HCT116 (cell line): ENCODE measurements around the gene YWHAQ. TPM values are rescaled to one million over a fixed set of nuclear protein-coding genes. Genes with fewer than 3 reads are reported as not detected.

Experiments
- ATAC-seq: fragments of 200-7000 bp; cut with Tn5 transposase; 2 replicates; pipeline ENCODE4 v1.9.1; 2020; ENCODE audit warnings: mild to moderate bottlenecking, moderate library complexity
- BruUV-seq: library from RNA; stranded (reverse); fragments of 400-500 nt; replicated peaks from 2 replicates; lab custom pipeline; 2021; lab: Mats Ljungman, UMichigan
- CTCF ChIA-PET: fragments of 300-600 bp; sonication (Branson Sonifier 250); formaldehyde crosslinking; loops from one replicate; lab custom pipeline; 2021; ENCODE audit warnings: antibody characterized with exemption; lab: Charles Lee
- POLR2A ChIA-PET: fragments of 300-600, 350-600 bp; sonication (Branson Sonifier 250); formaldehyde crosslinking; loops from one replicate; lab custom pipeline; 2021; ENCODE audit warnings: antibody characterized with exemption; lab: Charles Lee
- RAD21 ChIA-PET, 2 experiments: fragments of 300-600 bp; sonication (Branson Sonifier 250); formaldehyde crosslinking; loops; one replicate each; lab custom pipeline; 2023; ENCODE audit warnings: low total read pairs in 2 of 2; ENCODE audit not compliant: uncharacterized antibody in 2 of 2, unreplicated experiment in 2 of 2, low non-redundant PET in 1 of 2; lab: Charles Lee
- DNase-seq: peaks from one replicate; pipeline ENCODE4 v3.0.0-alpha.2; 2010; ENCODE audit warnings: low read depth, low spot score
- H2AFZ ChIP-seq: fragments of 200-600 bp; shearing (Covaris generic), sonication (generic); 2 replicates; pipeline ENCODE4 v1.6.1; 2017; ENCODE audit warnings: low read depth, mixed run types, mixed read lengths, antibody characterized with exemption, low read length; ENCODE audit not compliant: poor library complexity, severe bottlenecking
- H3K27ac ChIP-seq: 2 replicates; pipeline ENCODE4 v1.5.1; 2012; ENCODE audit warnings: low read depth, low read length
- H3K27me3 ChIP-seq: fragments of 200-600 bp; sonication (generic); 2 replicates; pipeline ENCODE4 v1.6.1; 2016; ENCODE audit warnings: mixed run types, low read length, mixed read lengths; ENCODE audit not compliant: insufficient read depth
- H3K36me3 ChIP-seq, 2 experiments: fragments of 200-500 bp in 1 of 2; fragments of 200-600 bp in 1 of 2; sonication (Bioruptor generic) in 1 of 2; sonication (generic) in 1 of 2; 2 replicates each; pipeline versions ENCODE4 v1.5.1 to v1.6.1; 2014 to 2016; ENCODE audit warnings: low read length in 2 of 2, inconsistent platforms in 1 of 2, mixed read lengths in 1 of 2, mixed run types in 1 of 2; ENCODE audit not compliant: insufficient read depth in 2 of 2, control insufficient read depth in 1 of 2
- H3K4me1 ChIP-seq, 2 experiments: fragments of 200-600 bp in 1 of 2; sonication (generic) in 1 of 2; 2 replicates each; pipeline versions ENCODE4 v1.5.1 to v1.6.1; 2012 to 2017; ENCODE audit warnings: low read length in 2 of 2, inconsistent platforms in 1 of 2, mild to moderate bottlenecking in 1 of 2, mixed read lengths in 1 of 2, mixed run types in 1 of 2, moderate library complexity in 1 of 2; ENCODE audit not compliant: insufficient read depth in 2 of 2, control insufficient read depth in 1 of 2
- H3K4me2 ChIP-seq: fragments of 200-600 bp; sonication (generic); 2 replicates; pipeline ENCODE4 v1.6.1; 2017; ENCODE audit warnings: mixed run types, low read length, mixed read lengths
- H3K4me3 ChIP-seq, 2 experiments: fragments of 200-600 bp in 1 of 2; sonication (generic) in 1 of 2; replicated peaks in 1 of 2; 2 replicates each; pipeline ENCODE4 v1.5.1; 2011 to 2016; ENCODE audit warnings: low read length in 2 of 2, control low read depth in 1 of 2, low read depth in 1 of 2, mild to moderate bottlenecking in 1 of 2, mixed read lengths in 1 of 2, mixed run types in 1 of 2
- H3K79me2 ChIP-seq: fragments of 200-600 bp; sonication (generic); 2 replicates; pipeline ENCODE4 v1.6.1; 2017; ENCODE audit warnings: mild to moderate bottlenecking, mixed run types, low read length, moderate library complexity, mixed read lengths; ENCODE audit not compliant: insufficient read depth
- H3K9ac ChIP-seq: fragments of 200-600 bp; sonication (generic); 2 replicates; pipeline ENCODE4 v1.6.1; 2016; ENCODE audit warnings: low read length, mixed read lengths
- H3K9me2 ChIP-seq: fragments of 200-600 bp; sonication (generic), shearing (Covaris generic); 2 replicates; pipeline ENCODE4 v1.6.1; 2017; ENCODE audit warnings: mixed run types, mild to moderate bottlenecking, moderate library complexity; ENCODE audit not compliant: insufficient read depth
- H3K9me3 ChIP-seq, 2 experiments: fragments of 200-500 bp in 1 of 2; fragments of 200-600 bp in 1 of 2; sonication (Bioruptor generic) in 1 of 2; sonication (generic) in 1 of 2; 2 replicates each; pipeline ENCODE4 v1.6.1; 2014 to 2017; ENCODE audit warnings: low read length in 2 of 2, mixed read lengths in 2 of 2, inconsistent platforms in 1 of 2, low read depth in 1 of 2, mild to moderate bottlenecking in 1 of 2, mixed run types in 1 of 2, moderate library complexity in 1 of 2; ENCODE audit not compliant: control insufficient read depth in 1 of 2, insufficient read depth in 1 of 2
- H4K20me1 ChIP-seq: fragments of 200-600 bp; sonication (generic), shearing (Covaris generic); 2 replicates; pipeline ENCODE4 v1.6.1; 2017; ENCODE audit warnings: mixed run types, mild to moderate bottlenecking, moderate library complexity; ENCODE audit not compliant: insufficient read depth
- EGR1 ChIP-seq: IDR thresholded peaks from 2 replicates; pipeline ENCODE4 v1.6.1; 2012; ENCODE audit warnings: low read depth
- ELF1 ChIP-seq: IDR thresholded peaks from 2 replicates; pipeline ENCODE4 v1.6.1; 2012; ENCODE audit warnings: low read depth, borderline replicate concordance
- FOSL1 ChIP-seq: IDR thresholded peaks from 2 replicates; pipeline ENCODE4 v1.6.1; 2012; ENCODE audit warnings: low read depth
- JUND ChIP-seq: IDR thresholded peaks from 2 replicates; pipeline ENCODE4 v1.6.1; 2012
- RAD21 ChIP-seq: IDR thresholded peaks from 2 replicates; pipeline ENCODE4 v1.6.1; 2012; ENCODE audit warnings: low read depth, mild to moderate bottlenecking
- REST ChIP-seq: IDR thresholded peaks from 2 replicates; pipeline ENCODE4 v1.6.1; 2012; ENCODE audit warnings: low read depth
- SIN3A ChIP-seq: IDR thresholded peaks from 2 replicates; pipeline ENCODE4 v1.6.1; 2012; ENCODE audit warnings: low read depth
- SP1 ChIP-seq: IDR thresholded peaks from 2 replicates; pipeline ENCODE4 v1.6.1; 2012; ENCODE audit warnings: low read depth
- ZFX ChIP-seq: fragments of 450-650 bp; IDR thresholded peaks from 2 replicates; pipeline ENCODE4 v1.6.1; 2017
- ZNF274 ChIP-seq: fragments of 200-500 bp; sonication (Bioruptor generic); IDR thresholded peaks from 2 replicates; pipeline ENCODE4 v1.6.1; 2014; ENCODE audit warnings: mild to moderate bottlenecking, low read depth, low read length, inconsistent platforms
- intact Hi-C: fragments of 100-400 bp; cut with micrococcal nuclease; formaldehyde crosslinking; loops from 2 replicates; pipeline ENCODE4 v1.10.0; 2022
- total RNA-seq: library from RNA; stranded (reverse); gene quantifications from one replicate; pipeline ENCODE4 v1.2.1, GENCODE V29; 2021; ENCODE audit not compliant: unreplicated experiment
- TF ChIP-seq, protein P1 (sequence below): IDR thresholded peaks from 2 replicates; pipeline ENCODE4 v1.6.1; 2012
- TF ChIP-seq, protein P2 (sequence below): IDR thresholded peaks from 2 replicates; pipeline ENCODE4 v1.6.1; 2011; ENCODE audit warnings: mild to moderate bottlenecking, low read length, moderate library complexity; ENCODE audit not compliant: insufficient replicate concordance; ENCODE audit errors: extremely low read depth

The YWHAQ gene
- total RNA-seq, 1 experiment from 2014 or later: 365 TPM

DNA sequence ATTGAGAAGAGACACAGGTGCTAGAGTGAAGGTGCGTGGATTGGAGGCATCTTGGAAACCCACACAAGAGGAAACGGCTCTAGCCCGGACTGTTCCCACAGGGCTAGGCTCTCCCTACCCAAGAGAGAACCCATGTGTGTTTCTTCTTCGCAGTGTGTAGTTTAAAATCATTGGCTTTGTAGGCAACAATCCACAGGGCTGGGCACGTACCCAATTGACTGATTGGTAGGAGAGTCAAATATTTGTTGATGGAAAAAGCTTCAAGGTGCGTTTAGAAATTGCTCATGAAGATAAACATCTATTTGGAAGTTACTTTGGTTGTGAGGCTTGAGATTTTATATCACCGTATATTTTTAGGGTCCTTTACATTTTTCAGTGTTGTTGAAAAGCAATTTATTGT is 13.2 kb upstream of the YWHAQ start:
- H3K4me3 ChIP-seq: no peak overlapping the region
- no peak overlapping the region for H2AFZ ChIP-seq
- intact Hi-C loops: no loop called here
- no peak for DNase-seq
- H3K9me3 ChIP-seq: no peaks in the 10 kb centered on the region
- H3K4me2 ChIP-seq: no peak overlapping the region
- H4K20me1 ChIP-seq: no peaks in the 10 kb centered on the region
- no peak for TF ChIP-seq SIN3A
- TF ChIP-seq REST: no peak
- TF ChIP-seq, protein P1, sequence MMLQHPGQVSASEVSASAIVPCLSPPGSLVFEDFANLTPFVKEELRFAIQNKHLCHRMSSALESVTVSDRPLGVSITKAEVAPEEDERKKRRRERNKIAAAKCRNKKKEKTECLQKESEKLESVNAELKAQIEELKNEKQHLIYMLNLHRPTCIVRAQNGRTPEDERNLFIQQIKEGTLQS: no peak
- TF ChIP-seq JUND: no peak
- no peak for TF ChIP-seq FOSL1
- no peak for TF ChIP-seq RAD21
- TF ChIP-seq, protein P2, sequence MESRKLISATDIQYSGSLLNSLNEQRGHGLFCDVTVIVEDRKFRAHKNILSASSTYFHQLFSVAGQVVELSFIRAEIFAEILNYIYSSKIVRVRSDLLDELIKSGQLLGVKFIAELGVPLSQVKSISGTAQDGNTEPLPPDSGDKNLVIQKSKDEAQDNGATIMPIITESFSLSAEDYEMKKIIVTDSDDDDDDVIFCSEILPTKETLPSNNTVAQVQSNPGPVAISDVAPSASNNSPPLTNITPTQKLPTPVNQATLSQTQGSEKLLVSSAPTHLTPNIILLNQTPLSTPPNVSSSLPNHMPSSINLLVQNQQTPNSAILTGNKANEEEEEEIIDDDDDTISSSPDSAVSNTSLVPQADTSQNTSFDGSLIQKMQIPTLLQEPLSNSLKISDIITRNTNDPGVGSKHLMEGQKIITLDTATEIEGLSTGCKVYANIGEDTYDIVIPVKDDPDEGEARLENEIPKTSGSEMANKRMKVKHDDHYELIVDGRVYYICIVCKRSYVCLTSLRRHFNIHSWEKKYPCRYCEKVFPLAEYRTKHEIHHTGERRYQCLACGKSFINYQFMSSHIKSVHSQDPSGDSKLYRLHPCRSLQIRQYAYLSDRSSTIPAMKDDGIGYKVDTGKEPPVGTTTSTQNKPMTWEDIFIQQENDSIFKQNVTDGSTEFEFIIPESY: no peak
- no peak for TF ChIP-seq ZFX
- no peak for TF ChIP-seq ELF1
- TF ChIP-seq EGR1: no peak
- no peak for TF ChIP-seq ZNF274
- no peak for TF ChIP-seq SP1
- no peak overlapping the region for H3K9ac ChIP-seq
- BruUV-seq: no TSS peak
- CTCF ChIA-PET: no interaction called here
- no peak overlapping the region for H3K27ac ChIP-seq
- no peak for ATAC-seq
- H3K79me2 ChIP-seq: no peaks in the 10 kb centered on the region
- RAD21 ChIA-PET: no interaction called here
- H3K27me3 ChIP-seq: no peaks in the 10 kb centered on the region; the same call in 1 of the 2 replicates
- no peaks in the 10 kb centered on the region for H3K9me2 ChIP-seq
- H3K4me1 ChIP-seq: peaks cover 0 to 4% of the 10 kb centered on the region in 2 experiments; a peak in 1 of 4 replicates
- H3K36me3 ChIP-seq: no peaks in the 10 kb centered on the region
- POLR2A ChIA-PET: no interaction called here
